Spinal cord (tissue), 10 donors: ENCODE data around the gene MLH3. TPM values are rescaled to one million over a fixed set of nuclear protein-coding genes. Genes with fewer than 3 reads are reported as not detected.

ENCODE experiments used
- DNase-seq, 6 donors: peaks; one replicate each; pipeline versions ENCODE4 v3.0.0 to v3.0.0-alpha.2; 2013 to 2015; ENCODE audit warnings: low spot score in 6 of 6, low read depth in 4 of 6
- H3K27ac ChIP-seq: one replicate; pipeline ENCODE4 v1.5.1; 2013; ENCODE audit warnings: low read depth, low read length, control low read depth
- H3K27me3 ChIP-seq: one replicate; pipeline ENCODE4 v1.6.1; 2013; ENCODE audit warnings: low read length; ENCODE audit not compliant: control insufficient read depth, insufficient read depth
- H3K36me3 ChIP-seq: one replicate; pipeline ENCODE4 v1.6.1; 2013; ENCODE audit warnings: low read length; ENCODE audit not compliant: control insufficient read depth, insufficient read depth
- H3K4me1 ChIP-seq: one replicate; pipeline ENCODE4 v1.6.1; 2013; ENCODE audit warnings: low read length; ENCODE audit not compliant: control insufficient read depth, insufficient read depth
- H3K4me3 ChIP-seq: one replicate; pipeline ENCODE4 v1.5.1; 2013; ENCODE audit warnings: low read depth, low read length, control low read depth
- H3K9me3 ChIP-seq: one replicate; pipeline ENCODE4 v1.6.1; 2013; ENCODE audit warnings: low read length; ENCODE audit not compliant: control insufficient read depth, insufficient read depth
- WGBS: methylation state at CpG from one replicate; pipeline ENCODE4 v1.1.5; 2013; ENCODE audit warnings: missing lambda C conversion rate; ENCODE audit not compliant: insufficient coverage; 5-methylcytosine and 5-hydroxymethylcytosine counted together
- polyA plus RNA-seq, 2 donors: library from polyadenylated mRNA; unstranded; fragments of 120-200 nt; gene quantifications; one replicate each; pipeline ENCODE4 v1.2.1, GENCODE V29; 2013; ENCODE audit not compliant: insufficient read length in 2 of 2
- small RNA-seq: library from RNA; depleted of rRNA; stranded (forward); fragments of <200 nt; gene quantifications from one replicate; pipeline ENCODE3, GENCODE V24; 2014; ENCODE audit warnings: low replicate concordance
- total RNA-seq, 2 donors: library from RNA; depleted of rRNA in 1 of 2; stranded (reverse); fragments of 120-200 nt in 1 of 2; fragments of >200 nt in 1 of 2; gene quantifications; one replicate each; pipeline versions ENCODE4 v1.2.3 to v1.2.4, GENCODE V29; 2013 to 2014
- donor health status: healthy.

The MLH3 gene
- total and polyA plus RNA-seq, 4 donors: 21.4 to 65.8 (median 39.5) TPM

DNA sequence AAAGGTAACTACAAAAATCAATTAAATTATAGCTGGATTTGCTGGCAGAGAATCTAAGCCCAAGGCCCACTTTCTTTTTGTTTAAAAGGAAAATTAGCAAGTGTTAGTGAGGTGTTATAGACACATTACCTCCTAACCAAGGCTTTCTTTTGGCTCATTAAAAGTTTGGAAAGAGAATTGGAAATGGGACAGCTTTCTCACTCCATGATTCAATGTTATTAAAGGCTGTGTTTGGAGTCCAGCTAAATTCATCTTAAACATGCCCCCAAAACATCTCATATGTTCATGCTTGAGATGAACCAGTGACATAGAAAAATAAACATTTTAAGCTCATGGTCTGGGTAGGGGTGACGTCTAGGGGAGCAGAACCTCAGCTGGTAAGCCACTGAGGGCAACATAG lies 82.5 kb downstream of the MLH3 start:
- peak in 1 of 6 donors; percentile 44 for DNase-seq
- Histone ChIP-seq H3K4me1 (peaks cover 4% of the 10 kb centered on the region), H3K36me3 (no peaks in the 10 kb centered on the region), H3K9me3 (no peaks in the 10 kb centered on the region), H3K4me3 (no peak overlapping the region), H3K27me3 (no peaks in the 10 kb centered on the region), H3K27ac (no peak overlapping the region)
- WGBS: 86% methylated on average over 1 of the region's 1 CpG

DNA sequence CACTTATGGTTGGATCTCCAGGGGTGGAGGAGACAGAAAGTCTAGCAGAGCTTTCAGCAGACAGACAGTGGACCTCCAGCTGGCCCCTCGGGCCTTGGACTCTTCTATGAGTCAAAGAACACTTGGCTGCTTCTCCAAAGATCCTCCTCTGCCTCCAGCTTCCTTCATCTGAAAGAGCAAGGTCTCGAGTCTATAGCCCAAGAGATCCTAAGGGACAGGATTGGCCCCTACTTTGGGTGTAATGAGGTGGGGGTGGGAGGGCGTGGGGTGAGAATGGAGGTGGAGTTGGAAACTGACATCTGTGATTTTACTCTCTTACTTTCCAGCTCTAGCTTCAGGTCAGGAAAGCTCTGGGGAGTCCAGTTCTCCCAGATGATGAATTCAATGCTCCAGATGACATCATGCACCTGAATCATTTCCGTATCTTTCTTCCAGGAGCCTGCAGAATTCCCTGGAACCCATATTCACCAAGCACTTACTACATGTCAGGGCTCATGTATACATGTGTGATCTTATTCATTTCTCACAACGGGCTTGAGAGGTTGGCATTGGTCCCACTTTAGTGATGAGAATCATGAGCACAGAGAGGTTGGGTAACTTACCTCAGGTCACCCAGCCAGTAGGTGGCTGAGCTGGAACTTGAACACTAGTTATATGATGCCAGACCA lies 85.6 kb downstream of the MLH3 start:
- no peak overlapping the region for H3K27ac ChIP-seq
- H3K36me3 ChIP-seq: no peaks in the 10 kb centered on the region
- H3K4me1 ChIP-seq: peaks cover 16% of the 10 kb centered on the region
- 69% methylated on average over 2 of the region's 5 CpGs for WGBS
- H3K27me3 ChIP-seq: no peaks in the 10 kb centered on the region
- H3K9me3 ChIP-seq: no peaks in the 10 kb centered on the region
- DNase-seq: no peak
- H3K4me3 ChIP-seq: no peak overlapping the region

DNA sequence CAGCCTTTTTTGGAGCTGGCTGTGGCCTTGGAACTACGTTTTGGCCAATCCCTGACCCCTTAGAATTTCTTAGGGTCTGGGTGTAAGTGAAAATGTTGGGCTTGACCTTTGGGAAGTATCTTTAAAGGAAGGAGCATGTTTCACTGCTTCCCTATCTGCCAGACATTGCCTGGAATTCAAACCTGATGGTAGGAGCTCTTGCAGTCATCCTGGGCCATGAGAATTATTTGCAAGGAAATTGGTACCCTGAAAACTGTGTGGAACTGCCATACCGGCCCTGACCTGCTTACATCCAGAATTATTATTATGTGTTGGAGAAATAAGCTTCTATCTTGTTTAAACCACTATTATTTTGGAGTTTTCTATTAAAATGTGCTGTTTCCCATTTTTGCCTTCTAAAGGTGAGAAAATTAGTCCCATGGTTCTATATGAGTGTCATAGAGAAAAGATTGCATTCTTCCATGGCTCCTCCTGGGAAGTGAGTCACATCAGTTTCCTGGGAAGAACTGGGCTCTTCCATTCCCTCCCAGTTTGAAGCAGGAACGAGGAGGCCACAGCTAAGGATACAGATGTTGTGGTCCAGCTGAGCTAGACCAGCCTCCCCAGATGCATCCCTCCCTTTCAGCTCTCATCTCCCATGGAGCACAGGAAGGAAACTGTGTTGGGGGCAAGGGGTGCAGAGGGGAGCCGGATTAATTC lies 86.3 kb downstream of the MLH3 start:
- Histone ChIP-seq H3K9me3 (no peaks in the 10 kb centered on the region), H3K27me3 (no peaks in the 10 kb centered on the region), H3K4me3 (no peak overlapping the region), H3K27ac (no peak overlapping the region), H3K4me1 (peaks cover 19% of the 10 kb centered on the region), H3K36me3 (no peaks in the 10 kb centered on the region)
- no peak for DNase-seq
- WGBS: 86% methylated on average over 1 of the region's 4 CpGs

Small RNA genes within 50 kb of the gene (small RNA-seq; reads per million reads assigned to genes)
- gene RNU6-689P: not detected

Other genes with a start within 250 kb of the MLH3 start
- gene PROX2, start 175.3 kb downstream of the MLH3 start, total RNA-seq: under 1 TPM in 1 of 2 donors, not detected in 1; 0.06 TPM
- gene PROX2, start 175.3 kb downstream of the MLH3 start, polyA plus RNA-seq: 1 to 10 TPM; 1.3 to 3.9 TPM
- 10 to 100 TPM; 47.7 to 57.7 TPM for gene DLST, start 169.6 kb downstream of the MLH3 start, total RNA-seq
- gene DLST, start 169.6 kb downstream of the MLH3 start, polyA plus RNA-seq: 10 to 100 TPM; 74.0 to 86.2 TPM
- gene RPS6KL1, start 128.2 kb downstream of the MLH3 start, total RNA-seq: 10 to 100 TPM; 15.9 to 22.0 TPM
- 10 to 100 TPM; 55.3 to 69.1 TPM for gene RPS6KL1, start 128.2 kb downstream of the MLH3 start, polyA plus RNA-seq
- gene PGF, start 95.9 kb downstream of the MLH3 start, total RNA-seq: 10 to 100 TPM in 1 of 2 donors, 1 to 10 TPM in 1; 5.7 to 23.0 TPM
- gene PGF, start 95.9 kb downstream of the MLH3 start, polyA plus RNA-seq: 10 to 100 TPM in 1 of 2 donors, 1 to 10 TPM in 1; 8.1 to 13.5 TPM
- gene EIF2B2, start 48.5 kb downstream of the MLH3 start, total RNA-seq: 10 to 100 TPM; 23.2 to 46.8 TPM
- 10 to 100 TPM; 47.4 to 56.8 TPM for gene EIF2B2, start 48.5 kb downstream of the MLH3 start, polyA plus RNA-seq
- 10 to 100 TPM; 18.4 to 23.0 TPM for gene ACYP1, start 12.6 kb upstream of the MLH3 start, total RNA-seq
- gene ACYP1, start 12.6 kb upstream of the MLH3 start, polyA plus RNA-seq: 10 to 100 TPM; 68.9 to 76.6 TPM
- 1 to 10 TPM; 4.5 to 9.0 TPM for gene ZC2HC1C, start 18.2 kb upstream of the MLH3 start, total RNA-seq
- 1 to 10 TPM; 5.3 to 7.2 TPM for gene ZC2HC1C, start 18.2 kb upstream of the MLH3 start, polyA plus RNA-seq
- 10 to 100 TPM; 42.9 to 43.2 TPM for gene NEK9, start 75.6 kb upstream of the MLH3 start, total RNA-seq
- 10 to 100 TPM; 65.9 to 89.9 TPM for gene NEK9, start 75.6 kb upstream of the MLH3 start, polyA plus RNA-seq
- gene TMED10, start 125.1 kb upstream of the MLH3 start, total RNA-seq: 100 to 1,000 TPM; 255 to 353 TPM
- 100 to 1,000 TPM; 164 to 181 TPM for gene TMED10, start 125.1 kb upstream of the MLH3 start, polyA plus RNA-seq
- 100 to 1,000 TPM; 200 to 842 TPM for gene FOS, start 227.4 kb upstream of the MLH3 start, total RNA-seq
- gene FOS, start 227.4 kb upstream of the MLH3 start, polyA plus RNA-seq: 100 to 1,000 TPM; 124 to 341 TPM